Activated T-helper 2 cell treated with anti-CD3 and anti-CD28 coated beads, Interferon-gamma antibody, Interleukin-2, Interleukin-4, amounts not matched to agents 10 μg/mL and 5 μg/mL and 100 μg/mL, durations not matched to agents 14 hours and 24 hours and 36 hours (primary cell): ENCODE results near the gene PDE6A. TPM values are rescaled to one million over a fixed set of nuclear protein-coding genes. Genes with fewer than 3 reads are reported as not detected.

ENCODE experiments used
- DNase-seq: peaks from one replicate; pipeline ENCODE4 v3.0.0; 2021; ENCODE audit warnings: low spot score
- H3K27ac Mint-ChIP-seq: one replicate; pipeline ENCODE4 v1.8.0; 2021; ENCODE audit warnings: mixed read lengths
- H3K27me3 Mint-ChIP-seq: one replicate; pipeline ENCODE4 v1.8.0; 2021; ENCODE audit warnings: low read depth, mixed read lengths
- H3K36me3 Mint-ChIP-seq: one replicate; pipeline ENCODE4 v1.8.0; 2021; ENCODE audit warnings: low read depth, mixed read lengths
- H3K4me1 Mint-ChIP-seq: one replicate; pipeline ENCODE4 v1.8.0; 2021; ENCODE audit warnings: low read depth, mixed read lengths
- H3K4me3 Mint-ChIP-seq: one replicate; pipeline ENCODE4 v1.8.0; 2021; ENCODE audit warnings: low read depth, mild to moderate bottlenecking, moderate library complexity, mixed read lengths
- H3K9me3 Mint-ChIP-seq: one replicate; pipeline ENCODE4 v1.8.0; 2021; ENCODE audit warnings: mixed read lengths
- intact Hi-C: fragments of 100-400 bp; cut with micrococcal nuclease; formaldehyde crosslinking; loops from one replicate; pipeline ENCODE4 v1.15.1; 2023
- total RNA-seq: library from RNA; stranded (reverse); gene quantifications from 2 replicates; pipeline ENCODE4 v1.2.3, GENCODE V29; 2022

Gene PDE6A
- total RNA-seq, 1 donor from 2014 or later = not detected

DNA sequence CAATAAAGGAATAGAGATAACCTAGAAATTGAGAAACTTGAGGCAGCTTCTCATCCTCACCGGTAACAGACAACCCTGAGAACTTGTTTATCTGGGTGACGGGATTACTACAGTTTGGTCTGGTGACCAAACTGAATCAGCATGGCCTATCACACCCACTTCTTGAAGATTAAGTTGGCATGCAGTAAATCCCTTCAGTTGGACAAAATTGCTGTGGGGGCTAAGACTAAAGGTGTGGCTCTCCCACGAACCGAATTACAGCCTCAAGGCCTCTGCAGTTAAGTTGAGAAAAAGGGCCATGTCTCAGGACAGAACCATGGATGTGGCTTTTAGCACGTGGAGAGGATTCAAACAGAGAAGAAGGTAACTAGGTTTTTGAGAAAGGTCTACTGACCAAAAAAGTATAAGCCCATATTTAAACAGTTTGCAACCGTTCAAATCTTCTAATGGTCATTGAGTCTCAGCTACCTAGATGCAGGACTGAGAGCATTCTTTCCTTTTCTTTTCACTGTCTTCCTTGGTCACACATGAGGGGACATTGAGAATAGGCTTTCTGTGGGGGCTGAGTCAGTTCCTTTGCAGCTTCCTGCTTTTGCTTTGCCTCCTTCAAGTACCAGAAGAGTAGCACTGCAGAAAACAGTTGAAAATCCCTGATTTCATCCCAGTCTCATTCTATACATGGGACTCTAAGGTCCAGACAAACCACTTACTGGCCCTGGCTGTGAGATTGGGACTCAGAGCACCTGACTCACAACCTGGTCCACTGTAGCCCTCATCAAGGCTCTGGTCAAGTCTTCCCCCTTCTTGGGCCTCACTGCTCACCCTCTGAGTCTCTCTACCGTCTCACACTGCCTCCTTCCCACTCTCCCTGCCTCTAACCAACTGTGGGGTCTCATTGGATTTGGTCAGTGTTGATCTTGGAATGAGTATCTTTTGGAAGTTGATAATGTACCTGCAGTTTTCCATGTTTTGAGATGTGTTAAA, 30.9 kb downstream of the PDE6A start:
- Mint-ChIP-seq H3K4me1 (peaks cover 3% of the 10 kb centered on the region), H3K27ac (no peak overlapping the region)
- intact Hi-C loops = no loop called here

DNA sequence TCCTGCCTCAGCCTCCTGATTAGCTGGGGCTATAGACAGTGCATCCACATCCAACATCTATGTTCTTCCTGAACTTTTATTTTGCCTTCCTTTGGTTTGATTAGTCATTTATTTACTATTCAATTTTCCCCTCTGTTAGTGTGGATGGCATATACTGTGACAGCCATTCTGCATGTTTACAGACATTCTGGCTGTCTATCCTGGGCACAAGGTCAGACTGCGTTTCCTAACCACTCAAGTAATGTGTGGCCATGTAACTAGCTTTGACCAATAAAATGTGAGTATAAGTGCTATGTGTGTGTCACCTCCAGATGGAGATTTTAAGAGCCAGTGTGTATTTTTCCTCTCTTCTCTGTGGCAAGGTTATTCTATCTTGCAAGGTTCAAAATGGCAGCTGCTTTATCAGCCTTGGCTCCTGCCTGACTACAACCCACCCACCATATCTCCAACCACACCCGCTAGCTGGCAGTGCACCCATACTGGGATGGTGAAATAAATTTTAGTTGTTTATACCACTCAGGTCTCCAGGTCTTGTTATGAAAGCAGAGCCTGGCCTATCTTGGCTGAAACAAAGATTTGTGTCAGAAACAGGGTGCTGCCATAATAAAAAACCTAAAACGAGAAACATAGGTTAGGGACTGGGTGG, 32.2 kb downstream of the PDE6A start:
- no peak for DNase-seq
- H3K4me3 Mint-ChIP-seq = no peak overlapping the region
- H3K36me3 Mint-ChIP-seq = no peaks in the 10 kb centered on the region
- H3K9me3 Mint-ChIP-seq = no peaks in the 10 kb centered on the region
- H3K4me1 Mint-ChIP-seq = peaks cover 3% of the 10 kb centered on the region
- peaks cover 28% of the 10 kb centered on the region for H3K27me3 Mint-ChIP-seq
- intact Hi-C loops = no loop called here
- H3K27ac Mint-ChIP-seq = no peak overlapping the region

More for the DNA sequence above, 30.9 kb downstream of the PDE6A start:
- Mint-ChIP-seq H3K27me3 (peaks cover 20% of the 10 kb centered on the region), H3K9me3 (no peaks in the 10 kb centered on the region), H3K36me3 (no peaks in the 10 kb centered on the region), H3K4me3 (no peak overlapping the region)
- DNase-seq = no peak

DNA sequence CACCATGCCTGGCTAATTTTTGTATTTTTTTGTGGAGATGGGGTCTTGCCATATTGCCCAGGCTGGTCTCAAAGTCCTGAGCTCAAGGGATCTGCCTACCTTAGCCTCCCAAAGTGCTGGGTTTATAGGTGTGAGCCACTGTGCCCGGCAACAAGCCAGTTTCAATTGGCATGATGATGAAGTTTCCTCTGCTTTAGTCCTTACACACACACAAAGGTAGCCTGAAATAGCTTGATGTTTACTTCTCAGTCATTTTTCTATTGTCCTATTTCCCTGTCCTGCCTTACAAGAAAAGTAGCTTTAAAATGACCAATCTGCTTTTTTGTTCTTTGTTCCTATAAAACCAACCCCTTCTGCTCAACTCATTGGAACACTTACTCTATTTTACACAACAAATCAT, 33.6 kb downstream of the PDE6A start:
- no peak for DNase-seq
- Mint-ChIP-seq H3K4me1 (peaks cover 3% of the 10 kb centered on the region), H3K27me3 (peaks cover 31% of the 10 kb centered on the region), H3K27ac (no peak overlapping the region), H3K36me3 (no peaks in the 10 kb centered on the region), H3K4me3 (no peak overlapping the region), H3K9me3 (no peaks in the 10 kb centered on the region)
- intact Hi-C loops = no loop called here

DNA sequence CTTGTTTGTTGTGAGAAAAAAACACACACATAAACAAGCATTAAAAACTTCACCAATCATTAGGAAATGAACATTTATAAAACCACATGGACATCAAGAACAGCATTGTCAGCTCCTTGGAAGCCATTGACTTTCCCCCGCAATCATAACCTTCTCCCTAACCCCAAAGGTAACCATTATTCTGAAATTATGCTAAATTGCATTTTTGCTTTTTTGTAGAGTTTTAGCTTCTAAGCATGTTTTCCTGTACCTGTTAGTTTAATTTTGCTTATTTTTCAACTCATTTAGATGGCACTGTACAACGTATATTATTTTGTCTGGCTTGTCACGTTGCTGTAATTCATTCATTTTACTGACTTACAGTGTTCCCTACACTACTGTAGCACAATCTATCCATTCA, 36.8 kb downstream of the PDE6A start:
- no peak for DNase-seq
- H3K9me3 Mint-ChIP-seq = no peaks in the 10 kb centered on the region
- H3K27ac Mint-ChIP-seq = no peak overlapping the region
- H3K4me1 Mint-ChIP-seq = peaks cover 7% of the 10 kb centered on the region
- H3K4me3 Mint-ChIP-seq = no peak overlapping the region
- peaks cover 42% of the 10 kb centered on the region for H3K27me3 Mint-ChIP-seq
- intact Hi-C loops = no loop called here
- H3K36me3 Mint-ChIP-seq = no peaks in the 10 kb centered on the region

DNA sequence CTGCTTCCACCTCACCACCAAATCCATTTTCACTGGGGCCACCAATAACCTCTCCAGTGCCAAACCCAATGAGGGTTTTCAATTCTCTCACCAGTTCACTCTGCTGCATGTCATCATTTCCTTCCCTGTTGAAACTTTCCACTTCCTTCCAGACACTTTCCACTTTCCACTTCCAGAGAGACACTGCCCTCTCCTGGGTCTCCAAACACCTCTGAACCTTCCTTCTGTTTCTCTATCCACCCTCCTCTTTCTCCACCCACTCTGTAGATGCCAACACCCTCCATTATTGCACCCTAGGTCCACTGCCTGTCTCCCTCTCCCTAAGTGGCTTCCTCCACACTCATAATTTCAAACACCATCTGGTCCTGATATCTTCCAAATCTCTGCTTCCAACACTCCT, 39.6 kb downstream of the PDE6A start:
- H3K27ac Mint-ChIP-seq = no peak overlapping the region
- intact Hi-C loops = no loop called here
- no peak for DNase-seq
- H3K27me3 Mint-ChIP-seq = peaks cover 33% of the 10 kb centered on the region
- H3K36me3 Mint-ChIP-seq = no peaks in the 10 kb centered on the region
- no peaks in the 10 kb centered on the region for H3K9me3 Mint-ChIP-seq
- H3K4me3 Mint-ChIP-seq = no peak overlapping the region
- peaks cover 14% of the 10 kb centered on the region for H3K4me1 Mint-ChIP-seq

DNA sequence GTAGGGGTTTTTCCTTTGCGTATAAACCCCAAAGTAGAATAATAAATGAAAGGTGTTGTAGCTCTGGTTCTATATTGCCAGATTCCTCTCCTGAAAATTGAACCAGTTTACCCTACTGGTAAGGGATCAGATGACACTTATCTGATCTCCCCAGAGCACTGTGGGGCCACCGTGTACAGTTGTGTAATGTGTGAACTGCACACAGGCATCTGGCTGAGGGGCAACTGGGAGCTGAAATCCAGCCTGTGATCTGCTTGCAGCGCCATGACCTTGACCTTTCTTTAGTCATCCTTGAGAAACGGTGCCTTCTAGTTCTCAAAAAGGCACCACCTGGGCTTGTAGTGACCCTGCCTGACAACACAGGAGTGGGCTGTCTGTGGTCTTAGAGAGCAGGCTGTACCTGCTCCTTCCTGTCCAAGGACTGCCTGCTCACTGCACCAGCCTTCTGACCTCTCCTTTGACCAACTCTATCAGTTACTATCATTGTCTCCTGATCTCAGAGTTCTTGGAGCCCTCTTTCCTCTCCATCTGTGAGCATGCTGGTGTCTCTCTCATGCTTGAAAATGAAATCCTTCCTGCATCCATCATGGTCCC, 40.2 kb downstream of the PDE6A start:
- no peak overlapping the region for H3K27ac Mint-ChIP-seq
- H3K27me3 Mint-ChIP-seq = peaks cover 30% of the 10 kb centered on the region
- no peak overlapping the region for H3K4me3 Mint-ChIP-seq
- H3K9me3 Mint-ChIP-seq = no peaks in the 10 kb centered on the region
- intact Hi-C loops = no loop called here
- peaks cover 14% of the 10 kb centered on the region for H3K4me1 Mint-ChIP-seq
- no peaks in the 10 kb centered on the region for H3K36me3 Mint-ChIP-seq
- DNase-seq = no peak

DNA sequence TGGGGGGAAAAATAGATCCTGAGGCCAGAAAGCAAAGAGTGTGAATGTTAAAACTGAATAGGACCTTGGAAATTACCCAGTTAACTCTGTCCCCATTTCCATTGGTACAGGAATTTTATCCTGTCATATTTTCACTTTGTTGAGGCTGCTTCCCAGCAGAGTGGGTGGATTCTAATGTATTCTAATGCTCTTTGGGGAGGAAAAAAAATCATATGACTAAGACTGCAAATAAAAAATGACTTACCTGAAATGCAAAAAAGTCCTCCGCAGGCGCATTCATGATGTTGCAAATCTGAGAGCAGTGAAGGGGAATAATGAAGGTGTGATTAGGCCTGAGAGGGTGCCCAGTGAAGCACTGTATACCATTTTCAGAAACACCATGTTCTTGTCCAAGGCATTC, 41.2 kb downstream of the PDE6A start:
- H3K9me3 Mint-ChIP-seq = no peaks in the 10 kb centered on the region
- H3K36me3 Mint-ChIP-seq = no peaks in the 10 kb centered on the region
- H3K27ac Mint-ChIP-seq = no peak overlapping the region
- peaks cover 14% of the 10 kb centered on the region for H3K4me1 Mint-ChIP-seq
- H3K4me3 Mint-ChIP-seq = no peak overlapping the region
- intact Hi-C loops = no loop called here
- no peak for DNase-seq
- H3K27me3 Mint-ChIP-seq = peaks cover 26% of the 10 kb centered on the region

DNA sequence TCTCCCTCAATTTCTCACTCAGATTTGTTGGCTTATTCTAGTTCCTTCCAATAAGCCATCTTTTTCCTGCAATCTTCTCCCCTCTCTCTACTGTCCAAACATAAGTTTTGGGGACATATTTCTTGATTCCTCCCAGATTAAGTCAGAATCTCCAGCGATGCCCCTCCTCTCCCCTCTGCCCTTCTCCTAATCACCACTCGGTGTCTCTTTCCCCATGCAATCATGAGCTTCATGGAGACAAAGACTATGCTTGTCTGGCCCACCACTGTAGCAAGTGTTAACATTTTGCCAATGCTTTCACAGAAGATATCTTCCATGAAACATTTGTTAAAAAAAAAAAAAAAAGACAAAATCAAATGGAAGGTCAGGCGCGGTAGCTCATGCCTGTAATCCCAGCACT, 42.4 kb downstream of the PDE6A start:
- no peak for DNase-seq
- Mint-ChIP-seq H3K27me3 (peaks cover 16% of the 10 kb centered on the region), H3K9me3 (no peaks in the 10 kb centered on the region), H3K4me3 (no peak overlapping the region), H3K36me3 (no peaks in the 10 kb centered on the region), H3K27ac (no peak overlapping the region), H3K4me1 (peaks cover 14% of the 10 kb centered on the region)
- intact Hi-C loops = no loop called here

DNA sequence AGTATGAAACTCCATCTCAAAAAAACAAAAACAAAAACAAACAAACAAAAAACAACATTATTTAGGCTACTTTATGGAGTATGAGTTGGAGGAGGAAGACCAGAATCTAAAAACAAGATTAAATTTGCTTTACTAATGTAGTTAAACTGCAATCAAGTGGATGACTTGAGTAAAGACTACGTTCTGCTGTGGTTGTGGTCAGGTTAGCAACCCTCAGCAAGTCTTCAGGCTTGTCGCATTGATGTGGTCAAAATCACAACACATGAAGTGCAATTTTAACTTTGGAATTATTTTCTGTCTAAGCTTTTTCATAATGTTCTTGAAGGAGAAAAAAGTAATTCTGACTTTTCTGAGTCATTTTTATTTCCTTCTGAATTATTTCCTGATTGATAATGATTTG, 43.1 kb downstream of the PDE6A start:
- no peak for DNase-seq
- Mint-ChIP-seq H3K4me1 (peaks cover 14% of the 10 kb centered on the region), H3K27me3 (peaks cover 18% of the 10 kb centered on the region), H3K27ac (no peak overlapping the region), H3K4me3 (no peak overlapping the region), H3K9me3 (no peaks in the 10 kb centered on the region), H3K36me3 (no peaks in the 10 kb centered on the region)
- intact Hi-C loops = no loop called here

DNA sequence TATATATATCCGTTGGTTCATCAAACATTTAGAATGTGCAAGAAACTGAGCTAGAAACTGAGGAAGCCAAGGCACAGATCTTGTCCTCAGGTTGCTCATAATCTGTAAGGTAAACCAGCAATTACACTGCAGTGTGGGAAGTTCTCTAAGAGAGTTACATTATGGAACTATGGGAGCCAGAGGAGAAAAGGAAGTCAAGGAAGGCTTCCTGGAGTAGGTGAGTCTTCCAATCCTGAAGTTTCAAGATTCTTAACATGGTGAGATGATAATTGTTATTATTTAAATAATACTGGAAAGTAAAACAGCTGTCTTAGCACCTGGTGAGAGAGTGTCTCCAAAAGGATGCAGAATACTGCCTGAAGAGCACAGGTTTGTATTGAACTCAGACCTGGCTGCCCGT, 44.2 kb downstream of the PDE6A start:
- intact Hi-C loops = no loop called here
- H3K4me3 Mint-ChIP-seq = no peak overlapping the region
- no peaks in the 10 kb centered on the region for H3K9me3 Mint-ChIP-seq
- H3K36me3 Mint-ChIP-seq = no peaks in the 10 kb centered on the region
- DNase-seq = no peak
- H3K27ac Mint-ChIP-seq = no peak overlapping the region
- H3K4me1 Mint-ChIP-seq = peaks cover 15% of the 10 kb centered on the region
- peaks cover 20% of the 10 kb centered on the region for H3K27me3 Mint-ChIP-seq

DNA sequence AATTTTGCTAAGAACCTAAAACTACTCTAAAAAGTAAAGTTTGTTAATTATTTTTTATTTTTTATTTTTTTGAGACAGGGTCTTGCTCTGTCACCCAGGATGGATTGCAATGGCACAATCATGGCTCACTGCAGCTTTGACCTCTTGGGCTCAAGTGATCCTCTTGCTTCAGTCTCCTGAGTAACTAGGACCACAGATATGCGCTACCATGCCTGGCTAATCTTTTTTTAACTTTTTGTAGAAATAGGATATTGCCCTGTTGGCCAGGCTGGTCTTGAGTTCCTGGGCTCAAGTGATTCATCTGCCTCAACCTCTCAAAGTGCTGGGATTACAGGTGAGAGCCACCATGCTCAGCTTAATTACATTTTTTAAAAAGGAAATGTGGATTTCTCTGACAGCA, 45.8 kb downstream of the PDE6A start:
- intact Hi-C loops = no loop called here
- DNase-seq = no peak
- Mint-ChIP-seq H3K4me3 (no peak overlapping the region), H3K4me1 (peaks cover 8% of the 10 kb centered on the region), H3K36me3 (no peaks in the 10 kb centered on the region), H3K27me3 (peaks cover 13% of the 10 kb centered on the region), H3K9me3 (no peaks in the 10 kb centered on the region), H3K27ac (no peak overlapping the region)

DNA sequence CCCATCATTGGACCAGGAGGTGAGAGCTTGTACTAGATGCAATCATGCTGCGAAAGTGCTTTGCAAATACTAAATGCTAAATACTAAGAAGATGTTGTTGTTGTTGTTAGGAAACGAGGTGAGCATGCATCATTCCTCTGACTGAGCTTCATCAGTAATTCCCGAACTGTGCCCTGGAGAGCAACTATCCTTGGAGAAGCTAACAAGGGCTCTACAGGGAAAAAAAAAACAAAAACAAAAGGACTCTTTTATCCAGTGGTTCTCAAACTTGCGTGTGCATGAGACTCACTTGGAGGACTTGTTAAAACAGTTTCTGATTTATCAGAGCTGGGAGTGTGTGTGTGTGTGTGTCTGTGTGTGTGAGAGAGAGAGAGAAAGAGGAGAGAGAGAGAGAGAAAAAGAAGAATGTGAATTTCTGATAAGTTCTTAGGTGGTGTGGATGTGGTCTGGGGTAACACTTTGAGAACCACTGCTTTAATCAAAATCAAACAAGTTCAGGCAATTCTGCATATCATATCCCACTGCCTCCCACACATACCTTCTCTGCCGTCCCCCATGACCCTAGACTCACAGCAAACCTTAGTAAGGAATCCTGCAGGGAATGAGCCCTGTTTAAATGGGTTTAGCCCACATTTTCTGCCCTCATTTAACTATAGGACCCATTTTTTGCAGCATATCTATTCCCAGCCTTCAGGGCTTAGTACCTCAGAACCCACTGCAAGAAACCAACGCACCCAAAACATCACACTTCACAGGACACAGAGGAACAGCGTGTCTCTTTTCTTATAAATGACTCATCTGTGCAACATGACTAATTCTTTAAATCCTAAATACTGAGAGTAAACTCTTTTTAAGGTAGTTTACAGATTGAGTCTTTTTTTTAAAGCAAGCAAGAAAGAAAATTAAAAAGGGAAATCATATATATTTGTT, 48.9 kb downstream of the PDE6A start:
- no peaks in the 10 kb centered on the region for H3K9me3 Mint-ChIP-seq
- H3K4me1 Mint-ChIP-seq = peaks cover 1% of the 10 kb centered on the region
- peaks cover 9% of the 10 kb centered on the region for H3K27me3 Mint-ChIP-seq
- DNase-seq = no peak
- H3K27ac Mint-ChIP-seq = no peak overlapping the region
- intact Hi-C loops = no loop called here
- no peak overlapping the region for H3K4me3 Mint-ChIP-seq
- H3K36me3 Mint-ChIP-seq = no peaks in the 10 kb centered on the region
